Left lung (tissue), 10 donors: Measurements from ENCODE around the gene KRTAP10-7. TPM values are rescaled to one million over a fixed set of nuclear protein-coding genes. Genes with fewer than 3 reads are reported as not detected.
"Not testable (repeated sequence)": the region's sequence is repeated elsewhere in the genome, so short reads cannot be mapped to it uniquely, and the experiment has no call there.

Experiments
- ATAC-seq: fragments of 200-7000 bp; cut with Tn5 transposase; one replicate; pipeline ENCODE4 v1.9.1; 2020; ENCODE audit warnings: moderate library complexity
- DNase-seq, 4 donors: peaks; one replicate each; pipeline ENCODE4 v3.0.0-alpha.2; 2013 to 2020
- H3K27ac ChIP-seq, 2 donors: fragments of 200-600 bp; sonication (generic) in 1 of 2; one replicate each; pipeline versions ENCODE4 v1.5.0 to v1.8.0; 2020 to 2021
- H3K27me3 ChIP-seq, 2 donors: fragments of 200-600 bp; sonication (generic) in 1 of 2; one replicate each; pipeline versions ENCODE4 v1.5.0 to v1.8.0; 2020 to 2021
- H3K36me3 ChIP-seq, 2 donors: fragments of 200-600 bp; sonication (generic) in 1 of 2; one replicate each; pipeline versions ENCODE4 v1.5.0 to v1.8.0; 2020 to 2021
- H3K4me1 ChIP-seq, 2 donors: fragments of 200-600 bp; one replicate each; pipeline ENCODE4 v1.8.0; 2021
- H3K4me3 ChIP-seq, 2 donors: fragments of 200-600 bp; sonication (generic) in 1 of 2; one replicate each; pipeline versions ENCODE4 v1.5.0 to v1.8.0; 2020 to 2021; ENCODE audit warnings: mild to moderate bottlenecking in 1 of 2
- H3K9me3 ChIP-seq, 2 donors: fragments of 200-600 bp; sonication (generic) in 1 of 2; one replicate each; pipeline versions ENCODE4 v1.5.0 to v1.8.0; 2020 to 2021
- CTCF ChIP-seq, 2 donors: fragments of 200-600 bp; sonication (generic) in 1 of 2; IDR thresholded peaks; one replicate each; pipeline versions ENCODE4 v1.5.0 to v1.8.0; 2021; ENCODE audit warnings: antibody characterized with exemption in 2 of 2
- intact Hi-C, 2 donors: fragments of 100-400 bp; cut with DNase I; formaldehyde crosslinking; loops; one replicate each; pipeline versions ENCODE4 v1.11.2 to v1.14.2; 2022
- polyA plus RNA-seq, 6 donors: library from polyadenylated mRNA; unstranded; fragments of 120-200 nt; gene quantifications; one replicate each; pipeline ENCODE4 v1.2.1, GENCODE V29; 2013; ENCODE audit not compliant: insufficient read length in 6 of 6
- total RNA-seq, 2 donors: library from RNA; stranded (reverse); fragmentation: NEBNext Ultra II Directional; extraction: Animal tissue kit (Norgen Biotek cat#: 25700); gene quantifications; one replicate each; pipeline ENCODE4 v1.2.1, GENCODE V29; 2021
- donor health status: DM: no; HTN: yes; CAD: no.
- donor health status: DM: no; HTN: no; CAD: no.

Gene KRTAP10-7
- total and polyA plus RNA-seq, 8 donors = not detected

GRCh38 chr21:44572959-44573583, 27.3 kb upstream of the KRTAP10-7 start:
- no peaks in the 10 kb centered on the region for H3K4me1 ChIP-seq
- intact Hi-C loops = no loop called here
- no peak for ATAC-seq
- H3K27me3 ChIP-seq = peaks cover 0 to 43% of the 10 kb centered on the region in 2 donors
- no peak for TF ChIP-seq CTCF (IDR thresholded peaks at IDR 0.05)
- H3K4me3 ChIP-seq = no peak overlapping the region
- no peaks in the 10 kb centered on the region for H3K36me3 ChIP-seq
- peaks cover 0 to 14% of the 10 kb centered on the region in 2 donors for H3K9me3 ChIP-seq
- H3K27ac ChIP-seq = no peak overlapping the region
- DNase-seq = no peak

GRCh38 chr21:44573630-44574456, 26.6 kb upstream of the KRTAP10-7 start, which contains the start of gene KRTAP10-4:
Gene KRTAP10-4, plus strand, starts transcription at chr21:44573729. Its CDS starts 30 bp downstream, at chr21:44573759.
- intact Hi-C loops, DNase-seq, H3K36me3 ChIP-seq, H3K4me1 ChIP-seq, H3K4me3 ChIP-seq, H3K27ac ChIP-seq, ATAC-seq: not testable (repeated sequence)
- peaks cover 0 to 16% of the 10 kb centered on the region in 2 donors for H3K9me3 ChIP-seq
- peaks cover 0 to 35% of the 10 kb centered on the region in 2 donors for H3K27me3 ChIP-seq

- Histone ChIP-seq H3K27ac (no peak overlapping the region), H3K4me3 (no peak overlapping the region), H3K27me3 (peaks cover 0 to 38% of the 10 kb centered on the region in 2 donors), H3K36me3 (no peaks in the 10 kb centered on the region), H3K9me3 (peaks cover 0 to 16% of the 10 kb centered on the region in 2 donors), H3K4me1 (no peaks in the 10 kb centered on the region)
- no peak for TF ChIP-seq CTCF (IDR thresholded peaks at IDR 0.05)
- no peak for ATAC-seq
- intact Hi-C loops = no loop called here
- no peak for DNase-seq
Observed at GRCh38 chr21:44574457-44575306, 25.7 kb upstream of the KRTAP10-7 start.

GRCh38 chr21:44575307-44576024, 24.9 kb upstream of the KRTAP10-7 start:
- H3K9me3 ChIP-seq = peaks cover 0 to 17% of the 10 kb centered on the region in 2 donors
- H3K27ac ChIP-seq = no peak overlapping the region
- peaks cover 0 to 39% of the 10 kb centered on the region in 2 donors for H3K27me3 ChIP-seq
- H3K4me1 ChIP-seq = no peaks in the 10 kb centered on the region
- DNase-seq (no peak), ATAC-seq (no peak)
- no peaks in the 10 kb centered on the region for H3K36me3 ChIP-seq
- H3K4me3 ChIP-seq = no peak overlapping the region
- TF ChIP-seq CTCF (IDR thresholded peaks at IDR 0.05) = no peak
- intact Hi-C loops = no loop called here

GRCh38 chr21:44576025-44576420, 24.4 kb upstream of the KRTAP10-7 start:
- TF ChIP-seq CTCF (IDR thresholded peaks at IDR 0.05) = no peak
- no peak overlapping the region for H3K4me3 ChIP-seq
- no peak overlapping the region for H3K27ac ChIP-seq
- peaks cover 0 to 41% of the 10 kb centered on the region in 2 donors for H3K27me3 ChIP-seq
- DNase-seq = no peak
- intact Hi-C loops = no loop called here
- H3K9me3 ChIP-seq = peaks cover 0 to 22% of the 10 kb centered on the region in 2 donors
- ATAC-seq = no peak
- H3K4me1 ChIP-seq = no peaks in the 10 kb centered on the region
- H3K36me3 ChIP-seq = no peaks in the 10 kb centered on the region
